Measurements from ENCODE around the gene XAB2. TPM values are rescaled to one million over a fixed set of nuclear protein-coding genes. Genes with fewer than 3 reads are reported as not detected.

XAB2 gene
- total RNA-seq, 2 donors from 2014 or later, result 34.5 to 36.3 TPM

DNA sequence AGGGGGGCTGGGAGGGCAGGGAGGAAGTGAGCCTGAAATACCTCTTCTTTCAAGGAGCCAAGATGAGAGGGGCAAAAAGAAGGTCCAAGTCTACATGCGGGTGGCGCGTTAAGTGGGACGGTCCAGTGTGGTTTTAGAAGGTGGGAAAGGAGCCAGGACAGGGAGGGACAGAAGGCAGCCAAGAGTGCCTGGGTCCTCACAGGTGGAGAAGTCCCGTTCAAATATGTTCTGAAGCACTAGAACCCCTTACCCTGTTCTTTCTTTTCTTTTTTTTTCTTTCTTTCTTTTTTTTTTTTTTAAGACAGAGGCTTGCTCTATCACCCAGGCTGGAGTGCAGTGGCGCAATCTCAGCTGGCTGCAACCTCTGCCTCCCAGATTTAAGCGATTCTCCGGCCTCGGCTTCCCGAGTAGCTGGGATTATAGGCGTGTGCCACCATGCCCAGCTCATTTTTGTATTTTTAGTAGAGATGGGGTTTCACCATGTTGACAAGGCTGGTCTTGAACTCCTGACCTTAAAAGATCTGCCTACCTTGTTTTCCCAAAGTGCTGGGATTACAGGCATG is 26.3 kb downstream of the XAB2 start:
- Histone ChIP-seq H3K9me3 (no peaks in the 10 kb centered on the region), H3K27ac (peak overlapping the region in 2 of 4 donors; percentile 57), H3K4me1 (peaks cover 30% of the 10 kb centered on the region), H3K27me3 (no peaks in the 10 kb centered on the region), H3K4me3 (no peak overlapping the region), H3K36me3 (replicated peaks in 1 of 2; ENCODE audit: insufficient read depth in 1 of 2, low read depth in 2 of 2) (no peaks in the 10 kb centered on the region)
- 43 to 61% methylated on average over 11 of the region's 11 CpGs for WGBS, 2 donors
- intact Hi-C loops (cut with DNase I), result no loop called here
- no peak for DNase-seq
- no peak for TF ChIP-seq POLR2A (IDR thresholded peaks at IDR 0.05)
- TF ChIP-seq, protein P1, sequence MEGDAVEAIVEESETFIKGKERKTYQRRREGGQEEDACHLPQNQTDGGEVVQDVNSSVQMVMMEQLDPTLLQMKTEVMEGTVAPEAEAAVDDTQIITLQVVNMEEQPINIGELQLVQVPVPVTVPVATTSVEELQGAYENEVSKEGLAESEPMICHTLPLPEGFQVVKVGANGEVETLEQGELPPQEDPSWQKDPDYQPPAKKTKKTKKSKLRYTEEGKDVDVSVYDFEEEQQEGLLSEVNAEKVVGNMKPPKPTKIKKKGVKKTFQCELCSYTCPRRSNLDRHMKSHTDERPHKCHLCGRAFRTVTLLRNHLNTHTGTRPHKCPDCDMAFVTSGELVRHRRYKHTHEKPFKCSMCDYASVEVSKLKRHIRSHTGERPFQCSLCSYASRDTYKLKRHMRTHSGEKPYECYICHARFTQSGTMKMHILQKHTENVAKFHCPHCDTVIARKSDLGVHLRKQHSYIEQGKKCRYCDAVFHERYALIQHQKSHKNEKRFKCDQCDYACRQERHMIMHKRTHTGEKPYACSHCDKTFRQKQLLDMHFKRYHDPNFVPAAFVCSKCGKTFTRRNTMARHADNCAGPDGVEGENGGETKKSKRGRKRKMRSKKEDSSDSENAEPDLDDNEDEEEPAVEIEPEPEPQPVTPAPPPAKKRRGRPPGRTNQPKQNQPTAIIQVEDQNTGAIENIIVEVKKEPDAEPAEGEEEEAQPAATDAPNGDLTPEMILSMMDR (IDR thresholded peaks at IDR 0.05), result no peak
- no peak for ATAC-seq

DNA sequence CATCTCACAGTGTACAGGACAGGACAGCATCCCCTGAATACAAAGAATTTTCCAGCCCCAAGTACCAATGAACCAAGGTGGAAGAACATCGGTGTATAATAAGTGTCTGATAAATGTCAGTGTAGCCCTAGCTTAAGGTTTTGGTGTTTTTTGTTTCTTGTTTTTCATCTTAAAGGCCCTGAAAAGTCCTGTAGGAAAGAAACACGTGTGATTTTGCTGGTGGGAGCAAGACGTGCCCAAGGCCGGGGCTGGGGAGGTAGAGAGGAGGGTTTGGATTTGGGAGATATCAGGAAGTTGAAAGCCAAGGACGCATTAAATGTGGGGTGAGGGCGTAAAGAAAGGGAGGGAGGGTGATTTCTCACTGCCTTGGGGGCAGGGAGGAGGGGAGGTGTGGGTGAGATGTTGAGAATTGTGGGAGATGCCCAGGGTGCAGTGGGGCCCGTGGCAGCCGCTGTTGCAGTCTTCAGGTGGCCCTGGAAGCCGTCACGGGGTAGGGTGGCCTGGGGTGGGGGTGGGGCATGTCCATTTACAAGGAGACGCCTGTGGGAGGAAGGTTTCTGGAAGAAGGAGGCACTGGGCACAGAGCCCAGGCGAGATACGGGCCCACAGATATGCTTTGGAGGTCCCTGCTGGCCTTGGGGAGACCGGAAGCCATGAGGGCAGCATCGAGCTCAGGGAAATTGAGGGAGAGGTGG is 27.0 kb downstream of the XAB2 start:
- no peaks in the 10 kb centered on the region for H3K9me3 ChIP-seq
- no peaks in the 10 kb centered on the region for H3K27me3 ChIP-seq
- TF ChIP-seq, protein P1 (IDR thresholded peaks at IDR 0.05), result no peak
- TF ChIP-seq POLR2A (IDR thresholded peaks at IDR 0.05), result no peak
- no peak overlapping the region for H3K4me3 ChIP-seq
- peak in 3 of 4 donors; percentile 76 to 83 (median 78) for DNase-seq
- H3K4me1 ChIP-seq, result peaks cover 36% of the 10 kb centered on the region
- intact Hi-C loops (cut with DNase I), result no loop called here
- ATAC-seq, result peak; percentile 40
- no peaks in the 10 kb centered on the region for H3K36me3 ChIP-seq (replicated peaks in 1 of 2; ENCODE audit: insufficient read depth in 1 of 2, low read depth in 2 of 2)
- WGBS, 2 donors, result 18 to 36% methylated on average over 14 to 15 of the region's 15 CpGs
- H3K27ac ChIP-seq, result peak overlapping the region in 2 of 4 donors; percentile 57

DNA sequence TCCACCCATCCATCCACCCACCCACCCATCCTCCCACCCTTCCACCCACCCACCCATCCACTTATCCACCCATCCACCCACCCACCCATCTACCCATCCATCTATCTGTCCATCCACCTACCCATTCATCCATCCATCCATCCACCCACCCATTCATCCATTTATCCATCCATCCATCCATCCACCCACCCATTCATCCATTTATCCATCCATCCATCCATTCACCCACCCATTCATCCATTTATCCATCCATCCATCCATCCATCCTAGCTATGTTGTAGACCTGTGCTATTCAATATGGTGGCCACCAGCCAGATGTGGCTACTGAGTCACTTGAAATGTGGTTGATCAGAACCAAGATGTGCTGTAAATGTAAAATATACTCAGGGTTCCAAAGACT is 28.6 kb downstream of the XAB2 start:
- Histone ChIP-seq H3K9me3 (no peaks in the 10 kb centered on the region), H3K4me1 (peaks cover 45% of the 10 kb centered on the region), H3K27ac (no peak overlapping the region), H3K36me3 (replicated peaks in 1 of 2; ENCODE audit: insufficient read depth in 1 of 2, low read depth in 2 of 2) (no peaks in the 10 kb centered on the region), H3K27me3 (no peaks in the 10 kb centered on the region), H3K4me3 (no peak overlapping the region)
- DNase-seq (no peak), ATAC-seq (no peak)
- TF ChIP-seq, protein P1 (IDR thresholded peaks at IDR 0.05), result no peak
- TF ChIP-seq POLR2A (IDR thresholded peaks at IDR 0.05), result no peak
- intact Hi-C loops (cut with DNase I), result no loop called here

DNA sequence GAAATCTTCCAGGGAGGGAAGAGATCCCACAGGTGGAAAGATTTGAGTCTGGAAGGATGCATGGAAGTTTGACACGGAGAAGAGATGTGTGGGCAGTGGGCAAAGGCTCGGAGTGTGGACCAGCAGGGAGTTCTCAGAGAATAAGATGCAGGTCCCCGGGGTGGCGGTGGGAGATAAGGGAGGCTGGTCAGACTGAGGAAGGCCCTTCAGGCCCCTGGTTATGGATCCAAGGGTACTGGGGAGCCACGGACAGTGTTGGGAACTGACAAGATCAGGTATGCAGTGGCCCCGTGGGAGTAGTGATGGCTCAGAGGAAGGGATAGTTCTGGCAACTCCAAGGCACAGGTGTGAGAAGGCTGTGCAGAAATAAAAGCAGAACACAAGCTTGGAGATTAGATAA is 31.2 kb downstream of the XAB2 start:
- intact Hi-C loops (cut with DNase I), result no loop called here
- peaks cover 40% of the 10 kb centered on the region for H3K4me1 ChIP-seq
- no peak for TF ChIP-seq POLR2A (IDR thresholded peaks at IDR 0.05)
- TF ChIP-seq, protein P1 (IDR thresholded peaks at IDR 0.05), result no peak
- WGBS, 2 donors, result 60 to 70% methylated on average over 6 of the region's 6 CpGs
- no peaks in the 10 kb centered on the region for H3K36me3 ChIP-seq (replicated peaks in 1 of 2; ENCODE audit: insufficient read depth in 1 of 2, low read depth in 2 of 2)
- H3K9me3 ChIP-seq, result no peaks in the 10 kb centered on the region
- H3K27me3 ChIP-seq, result no peaks in the 10 kb centered on the region
- H3K4me3 ChIP-seq, result no peak overlapping the region
- ATAC-seq (no peak), DNase-seq (no peak)
- H3K27ac ChIP-seq, result peak overlapping the region in 1 of 4 donors; percentile 81

DNA sequence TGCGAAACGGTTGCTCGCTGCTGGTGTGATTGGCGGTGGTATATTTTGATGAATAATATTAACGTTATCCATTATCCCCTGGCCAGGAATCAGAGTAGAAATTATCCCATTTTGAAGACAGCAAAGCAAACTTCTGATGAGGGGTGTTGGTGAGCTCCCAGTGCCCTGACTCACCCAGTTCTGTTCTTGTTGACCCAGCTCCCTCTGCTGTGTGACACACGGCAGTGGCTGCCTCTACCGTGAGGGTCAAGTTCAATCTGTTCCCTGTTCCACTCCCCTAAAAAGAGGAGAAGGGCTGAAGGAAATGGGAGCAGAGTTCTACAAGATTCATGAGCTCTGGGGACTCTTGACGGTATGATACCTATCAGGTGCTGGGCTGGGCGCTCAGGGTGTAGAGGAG is 31.7 kb downstream of the XAB2 start:
- no peaks in the 10 kb centered on the region for H3K36me3 ChIP-seq (replicated peaks in 1 of 2; ENCODE audit: insufficient read depth in 1 of 2, low read depth in 2 of 2)
- no peaks in the 10 kb centered on the region for H3K9me3 ChIP-seq
- H3K4me1 ChIP-seq, result peaks cover 36% of the 10 kb centered on the region
- H3K27me3 ChIP-seq, result no peaks in the 10 kb centered on the region
- DNase-seq, result peak in 1 of 4 donors; percentile 59
- ATAC-seq, result no peak
- H3K4me3 ChIP-seq, result no peak overlapping the region
- intact Hi-C loops (cut with DNase I), result no loop called here
- no peak for TF ChIP-seq POLR2A (IDR thresholded peaks at IDR 0.05)
- TF ChIP-seq, protein P1 (IDR thresholded peaks at IDR 0.05), result peak in 1 of 7 experiments; percentile 23
- 53 to 66% methylated on average over 8 to 9 of the region's 9 CpGs for WGBS, 2 donors
- H3K27ac ChIP-seq, result peak overlapping the region in 2 of 4 donors; percentile 67 to 81
